Brain microvascular endothelial cell (primary cell): ENCODE measurements around the gene POC1A.
"Not testable (repeated sequence)": the region's sequence is repeated elsewhere in the genome, so short reads cannot be mapped to it uniquely, and the experiment has no call there.

ENCODE experiments used
- DNase-seq: peaks from one replicate; pipeline ENCODE4 v3.0.0-alpha.2; 2020
- H3K27ac ChIP-seq: fragments of 250-450 bp; sonication (Bioruptor Pico); 2 replicates; pipeline ENCODE4 v1.5.1; 2020; ENCODE audit warnings: mild to moderate bottlenecking, moderate library complexity
- H3K27me3 ChIP-seq: fragments of 250-450 bp; sonication (Bioruptor Pico); replicated peaks from 2 replicates; pipeline ENCODE4 v1.5.1; 2020; ENCODE audit warnings: mild to moderate bottlenecking
- H3K36me3 ChIP-seq: fragments of 250-450 bp; sonication (Bioruptor Pico); replicated peaks from 2 replicates; pipeline ENCODE4 v1.5.1; 2020; ENCODE audit warnings: mild to moderate bottlenecking
- H3K4me3 ChIP-seq: 2 replicates; pipeline ENCODE4 v1.5.1; 2011; ENCODE audit warnings: low read depth, mild to moderate bottlenecking, control low read depth, low read length, moderate library complexity
- in situ Hi-C: cut with HindIII; loops from 2 replicates; pipeline ENCODE4 v1.10.0; 2017; ENCODE audit warnings: low sequenced_read_pairs, low pct_ligation_motif_present
- TF ChIP-seq, protein P1 (sequence below): IDR thresholded peaks from 2 replicates; pipeline ENCODE4 v1.5.1; 2011; ENCODE audit warnings: low read depth, mild to moderate bottlenecking, moderate library complexity, low read length, control low read depth, inconsistent platforms; ENCODE audit errors: missing control alignments

POC1A gene

GRCh38 chr3:52047295-52047960, 106.8 kb downstream of the POC1A start:
- DNase-seq = no peak

DNA sequence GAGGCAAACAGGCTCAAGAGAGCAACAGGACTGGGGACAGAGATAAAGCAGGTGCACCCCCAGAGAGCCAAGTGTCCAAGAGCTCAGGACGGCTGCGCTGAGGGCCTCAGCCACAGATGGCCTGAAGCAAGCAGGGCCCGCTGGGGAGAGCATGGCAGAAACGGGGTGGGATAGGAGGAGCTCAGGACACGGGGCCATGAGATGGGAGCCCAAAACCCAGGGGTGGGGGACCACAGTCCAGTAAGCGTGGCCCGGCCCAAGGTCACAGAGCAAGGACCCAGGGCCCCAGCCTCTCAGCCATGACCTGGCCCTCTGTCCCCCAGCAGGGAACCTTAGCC, 107.4 kb downstream of the POC1A start:
- H3K36me3 ChIP-seq = peaks cover 18% of the 10 kb centered on the region
- no peak for DNase-seq
- peak overlapping the region; percentile 87 for H3K27ac ChIP-seq
- no peaks in the 10 kb centered on the region for H3K27me3 ChIP-seq
- no peak overlapping the region for H3K4me3 ChIP-seq
- in situ Hi-C loops = no loop called here
- TF ChIP-seq, protein P1, sequence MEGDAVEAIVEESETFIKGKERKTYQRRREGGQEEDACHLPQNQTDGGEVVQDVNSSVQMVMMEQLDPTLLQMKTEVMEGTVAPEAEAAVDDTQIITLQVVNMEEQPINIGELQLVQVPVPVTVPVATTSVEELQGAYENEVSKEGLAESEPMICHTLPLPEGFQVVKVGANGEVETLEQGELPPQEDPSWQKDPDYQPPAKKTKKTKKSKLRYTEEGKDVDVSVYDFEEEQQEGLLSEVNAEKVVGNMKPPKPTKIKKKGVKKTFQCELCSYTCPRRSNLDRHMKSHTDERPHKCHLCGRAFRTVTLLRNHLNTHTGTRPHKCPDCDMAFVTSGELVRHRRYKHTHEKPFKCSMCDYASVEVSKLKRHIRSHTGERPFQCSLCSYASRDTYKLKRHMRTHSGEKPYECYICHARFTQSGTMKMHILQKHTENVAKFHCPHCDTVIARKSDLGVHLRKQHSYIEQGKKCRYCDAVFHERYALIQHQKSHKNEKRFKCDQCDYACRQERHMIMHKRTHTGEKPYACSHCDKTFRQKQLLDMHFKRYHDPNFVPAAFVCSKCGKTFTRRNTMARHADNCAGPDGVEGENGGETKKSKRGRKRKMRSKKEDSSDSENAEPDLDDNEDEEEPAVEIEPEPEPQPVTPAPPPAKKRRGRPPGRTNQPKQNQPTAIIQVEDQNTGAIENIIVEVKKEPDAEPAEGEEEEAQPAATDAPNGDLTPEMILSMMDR = no peak

More at GRCh38 chr3:52047295-52047960, 106.8 kb downstream of the POC1A start:
- peak overlapping the region; percentile 87 for H3K27ac ChIP-seq
- TF ChIP-seq, protein P1 = no peak
- in situ Hi-C loops = no loop called here
- H3K36me3 ChIP-seq = peaks cover 22% of the 10 kb centered on the region
- no peaks in the 10 kb centered on the region for H3K27me3 ChIP-seq
- no peak overlapping the region for H3K4me3 ChIP-seq

DNA sequence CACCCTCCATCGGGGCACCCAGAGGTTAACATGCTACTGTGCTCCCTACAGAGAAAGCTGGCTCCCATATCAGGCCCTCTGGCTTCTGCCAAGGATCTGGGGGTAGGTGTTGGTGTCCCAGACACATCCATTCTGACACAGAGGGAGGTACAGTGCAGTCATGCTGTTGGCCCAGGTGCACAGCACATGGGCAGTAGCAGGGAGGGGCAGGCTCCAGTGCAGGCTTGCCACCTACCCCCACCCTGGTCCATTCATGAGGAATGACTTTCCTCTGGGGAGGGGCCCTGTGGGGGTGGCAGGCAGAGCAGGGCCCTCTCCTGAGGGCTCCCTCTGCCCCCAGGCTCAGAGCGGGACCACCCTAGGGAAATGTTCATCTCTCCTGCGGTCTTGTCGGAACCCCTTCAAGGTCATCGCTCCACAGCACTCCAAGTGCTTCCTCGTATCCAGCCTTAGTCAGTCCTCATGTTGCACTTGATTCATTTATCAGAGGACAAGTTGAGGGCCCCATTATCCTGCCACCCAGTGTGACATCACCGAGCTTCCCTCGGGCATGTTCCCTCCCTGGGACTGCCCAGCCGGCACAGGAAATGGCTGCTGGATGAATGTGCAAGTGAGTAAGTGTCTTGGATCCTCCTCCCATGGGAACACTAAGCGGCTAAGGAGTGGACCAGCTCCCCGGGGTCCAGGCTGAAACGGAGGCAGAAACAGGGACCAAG, 107.9 kb downstream of the POC1A start:
- TF ChIP-seq, protein P1 = no peak
- no peak overlapping the region for H3K4me3 ChIP-seq
- peak; percentile 91 for DNase-seq
- in situ Hi-C loops = no loop called here
- peak overlapping the region; percentile 87 for H3K27ac ChIP-seq
- H3K36me3 ChIP-seq = peaks cover 18% of the 10 kb centered on the region
- H3K27me3 ChIP-seq = no peaks in the 10 kb centered on the region

- TF ChIP-seq, protein P1 = no peak
- Histone ChIP-seq H3K27me3 (no peaks in the 10 kb centered on the region), H3K4me3 (no peak overlapping the region), H3K27ac (no peak overlapping the region), H3K36me3 (peaks cover 9% of the 10 kb centered on the region)
- in situ Hi-C loops = no loop called here
- no peak for DNase-seq
Observed at GRCh38 chr3:52044869-52045619, 109.2 kb downstream of the POC1A start.

DNA sequence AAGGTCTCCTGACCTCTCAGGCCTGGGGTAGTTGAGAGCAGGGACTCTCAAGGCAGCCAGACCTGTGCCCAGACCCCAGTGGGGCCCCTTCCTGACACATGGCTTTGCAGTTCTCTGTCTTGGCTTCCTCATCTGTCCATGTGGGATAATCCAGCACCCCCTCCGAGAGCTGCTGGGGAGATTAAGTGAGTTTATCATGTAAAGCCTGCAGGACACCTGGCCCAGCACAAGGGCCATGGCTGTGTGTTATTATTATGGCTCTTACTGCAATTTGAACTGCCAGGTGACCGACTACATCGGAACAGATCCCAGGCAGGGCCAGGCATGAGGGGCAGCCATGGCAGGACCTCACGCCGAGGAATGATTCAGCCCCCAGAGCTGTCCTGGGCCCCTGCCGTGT, 110.5 kb downstream of the POC1A start:
- no peak overlapping the region for H3K27ac ChIP-seq
- TF ChIP-seq, protein P1 = no peak
- H3K4me3 ChIP-seq = no peak overlapping the region
- H3K27me3 ChIP-seq = no peaks in the 10 kb centered on the region
- no peak for DNase-seq
- in situ Hi-C loops = no loop called here
- no peaks in the 10 kb centered on the region for H3K36me3 ChIP-seq

- in situ Hi-C loops, H3K27ac ChIP-seq, DNase-seq, H3K36me3 ChIP-seq, H3K27me3 ChIP-seq, H3K4me3 ChIP-seq: not testable (repeated sequence)
Observed at GRCh38 chr3:52043039-52043438, 111.2 kb downstream of the POC1A start.
